SK-N-MC (cell line): Measurements from ENCODE around the gene RP9.

ENCODE experiments used
- EZH2 ChIP-seq: fragments of 200-600 bp; sonication (generic); IDR thresholded peaks from one replicate; pipeline ENCODE4 v1.6.1; 2017; ENCODE audit warnings: antibody characterized with exemption
- POLR2AphosphoS5 ChIP-seq: IDR thresholded peaks from 2 replicates; pipeline ENCODE4 v1.6.1; 2012; ENCODE audit warnings: mild to moderate bottlenecking, low read depth, low read length, borderline replicate concordance

DNA sequence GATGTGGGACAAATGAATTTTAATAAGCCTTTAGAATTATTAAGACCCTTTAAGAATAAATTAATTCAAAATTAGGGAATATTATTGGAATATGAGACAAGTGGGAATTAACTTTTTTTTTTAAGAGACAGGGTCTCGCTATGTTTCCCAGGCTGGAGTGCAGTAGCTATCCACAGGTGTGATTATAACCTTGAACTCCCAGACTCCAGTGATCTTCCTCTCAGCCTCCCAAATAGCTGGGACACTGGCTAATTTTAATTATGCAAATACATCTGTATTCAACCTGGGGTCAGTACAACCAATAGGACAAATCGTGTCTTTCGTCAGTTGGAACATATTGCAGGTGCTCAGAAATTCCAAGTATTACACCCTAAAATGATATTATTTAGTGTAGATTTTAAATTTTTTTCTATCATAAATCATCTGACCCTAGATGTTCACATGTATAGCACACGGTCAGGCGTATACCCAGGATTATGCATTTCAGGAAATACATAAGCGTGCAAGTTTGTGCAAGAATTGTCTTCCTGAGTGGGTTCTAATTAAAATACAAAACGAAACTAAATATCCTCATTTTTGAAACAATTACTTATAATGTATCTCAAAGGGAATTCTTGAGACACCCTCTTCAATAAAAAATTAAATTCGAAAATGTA, 47.8 kb downstream of the RP9 start:
- no peak for TF ChIP-seq EZH2
- TF ChIP-seq POLR2AphosphoS5: no peak
